GM21786 (cell line): Measurements from ENCODE around the gene PEAK1.

Experiments
- ATAC-seq: cut with Tn5 transposase; IDR thresholded peaks from one replicate; pipeline ENCODE4 v1.9.1; 2021; ENCODE audit not compliant: unreplicated experiment

PEAK1 gene

GRCh38 chr15:77369168-77369567, 50.7 kb downstream of the PEAK1 start:
- no peak for ATAC-seq

- ATAC-seq: no peak
Observed at GRCh38 chr15:77367631-77368030, 52.3 kb downstream of the PEAK1 start.

GRCh38 chr15:77361456-77361855, 58.4 kb downstream of the PEAK1 start:
- no peak for ATAC-seq

GRCh38 chr15:77358545-77359240, 61.2 kb downstream of the PEAK1 start:
- ATAC-seq: no peak

DNA sequence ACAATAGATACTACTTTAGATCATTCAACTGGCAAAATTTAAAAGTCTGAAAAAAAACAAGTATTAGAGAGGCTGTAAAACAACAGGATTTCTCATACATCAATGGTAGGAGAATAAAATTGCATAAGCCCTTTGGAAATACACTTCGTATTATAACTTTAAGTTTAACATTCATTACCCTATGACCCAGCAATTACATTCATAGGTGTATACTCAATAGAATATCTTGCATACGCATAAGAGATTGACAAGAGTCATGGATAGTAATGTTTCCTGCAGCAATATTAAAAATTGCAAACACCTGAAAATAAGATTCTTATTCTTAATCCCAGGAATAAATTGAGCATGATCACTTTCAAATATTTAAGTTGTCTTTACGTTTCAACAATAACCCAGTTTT, 63.6 kb downstream of the PEAK1 start:
- ATAC-seq: no peak

DNA sequence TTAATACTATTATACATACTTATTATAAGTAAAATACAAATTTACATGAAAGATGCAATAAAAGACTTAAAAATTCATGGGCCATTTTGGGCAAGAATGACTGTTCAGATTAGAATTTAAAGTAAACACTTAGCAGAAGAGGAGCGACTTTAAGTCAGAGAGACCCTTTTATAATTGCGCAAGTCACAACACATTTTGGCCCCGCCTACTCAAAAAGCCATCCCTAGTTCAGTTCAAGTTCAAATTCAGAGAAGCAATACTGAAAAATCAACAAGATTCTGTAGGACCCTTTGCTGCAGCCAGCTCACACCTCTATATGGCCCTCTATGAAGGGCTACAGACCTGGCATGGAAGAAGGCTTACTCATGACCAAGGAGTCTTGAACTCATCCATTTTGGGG, 64.6 kb downstream of the PEAK1 start:
- no peak for ATAC-seq

- no peak for ATAC-seq
Observed at GRCh38 chr15:77354063-77354462, 65.8 kb downstream of the PEAK1 start.

DNA sequence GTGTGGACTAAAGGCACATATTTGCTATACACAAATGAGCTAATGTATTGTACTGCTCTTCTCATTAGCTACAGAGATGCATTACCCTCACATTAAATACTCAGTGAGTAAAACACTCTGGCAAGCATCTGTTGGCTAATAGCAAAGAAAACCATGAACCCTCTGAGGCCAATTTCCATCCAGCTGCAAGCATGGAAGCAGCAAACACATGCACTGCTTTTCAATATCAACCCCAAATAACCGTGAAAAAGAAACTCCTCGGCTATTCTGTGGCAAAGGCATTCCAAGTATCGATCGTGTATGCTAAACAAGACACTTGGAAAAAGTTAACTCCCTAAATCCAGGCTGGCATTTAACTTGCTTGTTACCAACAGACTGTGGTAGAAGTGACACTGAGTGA, 67.0 kb downstream of the PEAK1 start:
- no peak for ATAC-seq

DNA sequence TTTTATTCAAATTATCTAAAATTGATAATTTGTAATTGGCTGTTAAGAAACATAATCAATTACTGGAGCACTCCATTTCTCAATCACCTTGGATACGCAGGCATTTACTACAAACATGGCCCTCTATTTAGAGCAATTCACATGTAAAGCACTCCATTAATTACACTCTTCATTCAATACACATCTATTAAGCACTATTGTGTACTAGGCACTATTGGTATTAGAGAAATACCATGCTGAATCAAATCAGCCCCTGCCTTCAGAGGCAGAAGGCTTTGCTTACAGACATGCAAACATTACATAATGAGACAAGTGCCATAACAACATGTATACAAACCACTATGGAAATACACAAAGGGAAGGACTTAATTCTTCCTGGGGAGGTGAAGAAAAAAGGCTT, 69.1 kb downstream of the PEAK1 start:
- ATAC-seq: no peak

- no peak for ATAC-seq
Observed at GRCh38 chr15:77349666-77350065, 70.2 kb downstream of the PEAK1 start.

DNA sequence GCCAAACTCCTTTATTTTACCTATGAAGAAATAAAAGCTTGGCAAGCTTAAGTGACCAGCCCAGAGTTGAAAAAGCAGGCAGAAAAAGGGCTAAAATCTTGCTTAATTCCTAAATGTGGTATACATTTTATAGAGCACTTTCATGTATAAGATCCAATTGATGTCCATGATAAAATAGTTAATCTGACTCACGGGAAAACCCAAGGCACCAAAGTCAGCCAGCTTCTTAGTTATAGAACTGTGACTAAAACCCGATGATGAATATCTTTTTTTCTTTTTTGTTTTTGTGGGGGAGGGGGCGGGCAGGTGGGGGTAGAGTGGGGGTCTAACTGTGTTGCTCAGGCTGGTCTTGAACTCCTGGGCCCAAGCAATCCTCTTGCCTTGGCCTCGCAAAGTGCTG, 71.4 kb downstream of the PEAK1 start:
- ATAC-seq: no peak

DNA sequence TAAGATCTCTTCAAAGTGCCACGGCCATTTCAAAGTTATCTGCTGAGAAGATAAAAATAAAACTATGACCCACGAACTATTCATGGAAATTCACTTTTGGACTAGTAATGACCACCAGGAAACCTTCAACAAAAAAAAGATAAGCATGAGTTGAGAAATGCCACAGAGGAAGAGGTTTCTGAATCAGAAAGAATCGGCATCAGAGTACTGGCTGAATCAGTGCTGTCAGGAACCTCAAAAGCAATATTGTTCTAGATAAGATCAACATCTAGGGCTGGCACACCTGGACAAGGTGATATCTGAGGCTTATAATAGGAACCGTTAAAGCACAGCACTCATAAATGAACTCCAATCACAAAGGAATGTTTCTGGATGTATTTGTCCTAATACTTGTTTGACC, 72.7 kb downstream of the PEAK1 start:
- no peak for ATAC-seq

DNA sequence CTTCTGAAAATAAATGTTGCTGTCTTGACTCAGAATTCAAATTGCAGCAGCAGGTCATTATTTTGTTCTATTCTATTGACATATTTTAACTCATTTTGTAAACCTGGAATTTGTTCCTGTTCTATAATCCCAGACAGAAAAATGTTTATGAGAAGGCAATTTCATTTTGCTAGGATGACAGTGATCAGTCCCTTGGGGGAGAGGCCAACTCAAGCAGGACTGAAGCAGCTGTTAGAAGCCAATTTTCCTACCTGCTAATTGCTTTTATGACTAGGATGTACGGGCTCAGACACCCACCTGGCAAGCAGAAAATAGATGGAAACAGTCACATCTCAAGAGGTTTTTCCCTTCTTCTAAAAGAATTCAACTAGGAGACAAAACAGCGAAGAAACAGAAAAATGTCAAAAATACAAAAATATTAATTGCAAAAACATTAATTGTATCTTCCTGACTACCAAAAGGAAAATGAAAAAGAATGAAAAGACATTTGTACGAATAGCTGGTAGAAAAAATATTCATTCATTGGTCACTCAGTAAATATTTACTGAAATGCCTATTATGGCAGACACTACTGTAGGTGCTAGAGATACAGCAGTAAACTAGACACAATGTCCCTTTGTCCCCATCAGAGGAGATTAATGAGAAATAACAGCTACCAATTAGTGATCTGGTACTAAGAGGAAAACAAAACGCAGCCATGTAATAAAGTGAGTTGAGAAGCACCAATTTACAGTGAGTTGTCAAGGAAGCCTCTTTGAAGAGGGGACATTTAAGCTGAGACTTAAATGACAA, 73.5 kb downstream of the PEAK1 start:
- no peak for ATAC-seq

GRCh38 chr15:77342807-77343206, 77.1 kb downstream of the PEAK1 start:
- no peak for ATAC-seq

- no peak for ATAC-seq
Observed at GRCh38 chr15:77340245-77340644, 79.7 kb downstream of the PEAK1 start.

DNA sequence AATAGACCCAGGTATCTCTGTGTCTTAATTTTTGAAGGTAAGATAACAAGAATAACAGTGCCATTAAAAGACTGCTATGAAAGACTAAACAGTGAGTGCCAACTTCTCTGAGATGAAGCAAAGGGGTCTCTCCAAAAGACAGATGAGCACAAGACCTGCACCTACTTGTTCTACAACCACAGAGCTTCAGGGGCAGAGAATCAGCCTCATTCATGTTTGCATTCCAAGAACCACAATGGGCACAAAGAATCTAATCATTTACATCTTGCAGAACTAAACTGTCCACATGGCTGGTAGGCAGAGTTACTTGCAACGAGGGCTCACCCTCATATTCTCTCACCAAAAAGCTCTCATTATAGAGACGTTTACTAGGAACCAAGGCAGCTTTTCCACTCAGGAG, 83.9 kb downstream of the PEAK1 start:
- no peak for ATAC-seq

- no peak for ATAC-seq
Observed at GRCh38 chr15:77335298-77335697, 84.6 kb downstream of the PEAK1 start.

- no peak for ATAC-seq
Observed at GRCh38 chr15:77333166-77333565, 86.7 kb downstream of the PEAK1 start.

- no peak for ATAC-seq
Observed at GRCh38 chr15:77329202-77329601, 90.7 kb downstream of the PEAK1 start.

DNA sequence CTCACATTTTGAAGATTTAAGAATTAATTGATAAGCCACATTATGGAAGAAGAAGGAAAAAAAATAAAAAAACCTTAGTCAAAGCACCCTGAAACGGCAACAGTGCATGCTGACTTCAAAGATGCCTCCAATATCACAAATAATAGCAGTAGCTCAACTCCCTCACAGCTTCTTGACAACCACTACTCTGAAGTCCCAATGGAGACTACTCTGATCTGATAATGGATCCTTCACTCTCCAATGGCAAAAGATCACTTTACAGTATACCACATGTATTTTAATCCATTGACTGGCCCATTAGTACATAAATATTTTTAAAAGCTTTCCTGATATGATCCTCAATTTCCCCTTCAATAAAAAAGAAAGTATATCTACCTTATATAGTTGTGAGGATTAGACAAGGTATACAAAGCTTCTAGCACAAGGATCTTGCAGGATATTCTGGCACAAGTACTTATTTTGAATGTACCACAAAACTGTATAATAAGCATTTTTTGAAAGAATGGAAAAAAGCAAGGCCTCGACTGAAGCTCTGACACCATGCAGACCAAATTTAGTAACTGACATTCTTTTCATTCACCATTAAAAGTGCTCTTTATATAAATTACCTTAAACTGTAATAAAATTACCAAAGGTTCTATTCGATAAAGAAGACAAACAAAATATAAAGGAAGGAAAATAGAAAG, 91.9 kb downstream of the PEAK1 start:
- ATAC-seq: no peak

DNA sequence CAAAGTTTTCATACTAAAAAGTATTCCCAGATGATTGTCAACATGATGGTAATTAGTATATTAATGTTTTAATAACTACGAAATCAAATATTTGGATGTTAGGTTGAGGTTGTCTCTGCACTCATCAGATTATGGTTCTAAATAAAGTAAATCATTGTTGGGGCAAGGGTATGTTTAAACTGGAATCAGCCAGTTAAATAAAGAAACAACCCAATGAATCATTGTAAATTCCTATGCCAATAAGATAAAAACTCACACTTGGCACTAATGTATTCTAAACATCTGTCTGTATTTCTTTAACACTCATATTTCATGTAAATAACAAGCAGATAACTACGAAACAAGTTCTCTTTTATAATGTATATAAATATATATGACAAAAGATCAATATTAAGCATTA, 92.7 kb downstream of the PEAK1 start:
- ATAC-seq: no peak

- ATAC-seq: no peak
Observed at GRCh38 chr15:77326366-77326765, 93.5 kb downstream of the PEAK1 start.
